HFFc6 (cell line): ENCODE data around the gene ARHGEF40. TPM values are rescaled to one million over a fixed set of nuclear protein-coding genes. Genes with fewer than 3 reads are reported as not detected.
"Not testable (repeated sequence)": the region's sequence is repeated elsewhere in the genome, so short reads cannot be mapped to it uniquely, and the experiment has no call there.

Experiments
- DNase-seq: peaks from one replicate; pipeline ENCODE4 v3.0.0-alpha.2; 2018
- H3K27ac Mint-ChIP-seq: 2 replicates; pipeline ENCODE4 v1.8.0; 2020; ENCODE audit warnings: mild to moderate bottlenecking, mixed read lengths
- H3K27me3 Mint-ChIP-seq: 2 replicates; pipeline ENCODE4 v1.8.0; 2021; ENCODE audit warnings: mild to moderate bottlenecking, moderate library complexity, mixed read lengths; ENCODE audit not compliant: insufficient read depth
- H3K36me3 Mint-ChIP-seq: 2 replicates; pipeline ENCODE4 v1.8.0; 2021; ENCODE audit warnings: low read depth, mixed read lengths
- H3K4me1 Mint-ChIP-seq: 2 replicates; pipeline ENCODE4 v1.8.0; 2020; ENCODE audit warnings: low read depth, mixed read lengths
- H3K4me3 Mint-ChIP-seq: 2 replicates; pipeline ENCODE4 v1.8.0; 2020; ENCODE audit warnings: mild to moderate bottlenecking, moderate library complexity, mixed read lengths
- H3K9me3 Mint-ChIP-seq: 2 replicates; pipeline ENCODE4 v1.8.0; 2020; ENCODE audit warnings: mild to moderate bottlenecking, mixed read lengths
- total RNA-seq, 6 experiments: library from RNA; stranded (reverse); fragmentation: NEBNext Ultra II Directional; extraction: Animal tissue kit (Norgen Biotek cat#: 25700); gene quantifications; 2 replicates in 1 of 6; 3 replicates in 5 of 6; pipeline ENCODE4 v1.2.3, GENCODE V29; 2021
- TF ChIP-seq, protein P1 (sequence below): fragments of 200-600 bp; sonication (generic); IDR thresholded peaks from 2 replicates; pipeline ENCODE4 v1.5.0; 2021; ENCODE audit warnings: antibody characterized with exemption, mild to moderate bottlenecking

The ARHGEF40 gene
- total RNA-seq, 6 experiments from 2014 or later, result 30.4 to 43.0 (median 40.8) TPM

DNA sequence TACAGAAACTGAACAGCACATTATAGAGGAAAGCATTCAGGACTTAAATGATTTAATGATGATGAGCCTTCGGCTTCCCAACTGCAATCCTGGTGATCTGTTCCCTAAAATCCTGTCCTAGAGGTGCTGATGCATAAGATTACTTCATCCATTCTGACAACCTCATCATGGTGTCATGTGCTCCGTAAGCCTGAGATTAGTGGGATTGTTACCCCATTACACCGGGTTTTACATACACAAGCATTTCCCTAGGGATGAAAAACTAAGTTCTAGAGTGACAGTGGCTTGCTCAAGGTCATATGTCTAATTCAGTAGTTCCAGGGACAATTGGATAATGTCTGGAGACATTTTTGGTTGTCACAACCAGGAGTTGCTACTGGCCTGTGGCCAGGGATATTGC, 32.9 kb upstream of the ARHGEF40 start:
- Mint-ChIP-seq H3K4me3 (no peak overlapping the region), H3K27ac (no peak overlapping the region), H3K9me3 (no peaks in the 10 kb centered on the region), H3K27me3 (peaks cover 36% of the 10 kb centered on the region), H3K36me3 (no peaks in the 10 kb centered on the region), H3K4me1 (peaks cover 33% of the 10 kb centered on the region)
- DNase-seq, result no peak
- TF ChIP-seq, protein P1, sequence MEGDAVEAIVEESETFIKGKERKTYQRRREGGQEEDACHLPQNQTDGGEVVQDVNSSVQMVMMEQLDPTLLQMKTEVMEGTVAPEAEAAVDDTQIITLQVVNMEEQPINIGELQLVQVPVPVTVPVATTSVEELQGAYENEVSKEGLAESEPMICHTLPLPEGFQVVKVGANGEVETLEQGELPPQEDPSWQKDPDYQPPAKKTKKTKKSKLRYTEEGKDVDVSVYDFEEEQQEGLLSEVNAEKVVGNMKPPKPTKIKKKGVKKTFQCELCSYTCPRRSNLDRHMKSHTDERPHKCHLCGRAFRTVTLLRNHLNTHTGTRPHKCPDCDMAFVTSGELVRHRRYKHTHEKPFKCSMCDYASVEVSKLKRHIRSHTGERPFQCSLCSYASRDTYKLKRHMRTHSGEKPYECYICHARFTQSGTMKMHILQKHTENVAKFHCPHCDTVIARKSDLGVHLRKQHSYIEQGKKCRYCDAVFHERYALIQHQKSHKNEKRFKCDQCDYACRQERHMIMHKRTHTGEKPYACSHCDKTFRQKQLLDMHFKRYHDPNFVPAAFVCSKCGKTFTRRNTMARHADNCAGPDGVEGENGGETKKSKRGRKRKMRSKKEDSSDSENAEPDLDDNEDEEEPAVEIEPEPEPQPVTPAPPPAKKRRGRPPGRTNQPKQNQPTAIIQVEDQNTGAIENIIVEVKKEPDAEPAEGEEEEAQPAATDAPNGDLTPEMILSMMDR, result no peak

- Mint-ChIP-seq H3K9me3 (no peaks in the 10 kb centered on the region), H3K36me3 (no peaks in the 10 kb centered on the region), H3K27me3 (peaks cover 39% of the 10 kb centered on the region), H3K4me3 (no peak overlapping the region), H3K4me1 (peaks cover 48% of the 10 kb centered on the region), H3K27ac (no peak overlapping the region)
- DNase-seq, result no peak
- TF ChIP-seq, protein P1, result no peak
Measured at GRCh38 chr14:21038441-21039422, 31.4 kb upstream of the ARHGEF40 start.

DNA sequence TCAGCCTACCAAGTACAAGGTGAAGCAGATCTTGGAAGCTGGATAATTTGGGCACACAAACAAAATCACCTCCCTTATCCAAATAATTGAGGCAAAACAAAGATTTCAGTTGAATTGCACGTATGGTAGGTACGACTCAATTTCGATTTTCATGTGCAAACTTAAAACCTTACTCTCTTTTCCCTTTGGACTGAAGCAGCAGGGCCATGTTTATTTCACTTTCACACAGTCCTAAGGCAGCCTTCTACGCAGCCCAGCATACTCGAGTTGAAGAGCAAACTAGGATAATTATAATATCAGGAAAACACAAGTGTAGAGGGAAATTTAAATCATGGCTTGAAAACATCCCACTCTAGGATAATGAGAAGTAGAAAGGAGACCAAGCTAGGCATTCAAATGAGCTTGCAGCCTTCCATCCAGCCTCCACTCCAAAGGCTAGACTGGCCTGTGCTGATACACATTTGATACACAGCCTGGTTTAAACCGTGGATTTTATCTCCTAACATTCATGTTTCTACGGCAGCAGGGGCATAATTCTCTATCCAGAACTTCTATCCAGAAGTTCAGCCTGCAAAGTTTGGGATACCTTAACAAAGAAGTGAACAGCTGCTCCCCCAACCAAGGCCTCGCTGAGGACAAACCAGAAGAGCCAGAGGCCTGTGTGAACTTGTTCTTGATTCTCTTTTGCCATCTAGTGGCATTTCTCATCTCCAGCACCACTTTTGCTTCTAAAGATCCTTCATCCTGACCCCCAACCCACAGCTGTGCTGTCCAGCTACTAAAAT, 30.3 kb upstream of the ARHGEF40 start:
- peak; percentile 63 for DNase-seq
- no peak overlapping the region for H3K4me3 Mint-ChIP-seq

DNA sequence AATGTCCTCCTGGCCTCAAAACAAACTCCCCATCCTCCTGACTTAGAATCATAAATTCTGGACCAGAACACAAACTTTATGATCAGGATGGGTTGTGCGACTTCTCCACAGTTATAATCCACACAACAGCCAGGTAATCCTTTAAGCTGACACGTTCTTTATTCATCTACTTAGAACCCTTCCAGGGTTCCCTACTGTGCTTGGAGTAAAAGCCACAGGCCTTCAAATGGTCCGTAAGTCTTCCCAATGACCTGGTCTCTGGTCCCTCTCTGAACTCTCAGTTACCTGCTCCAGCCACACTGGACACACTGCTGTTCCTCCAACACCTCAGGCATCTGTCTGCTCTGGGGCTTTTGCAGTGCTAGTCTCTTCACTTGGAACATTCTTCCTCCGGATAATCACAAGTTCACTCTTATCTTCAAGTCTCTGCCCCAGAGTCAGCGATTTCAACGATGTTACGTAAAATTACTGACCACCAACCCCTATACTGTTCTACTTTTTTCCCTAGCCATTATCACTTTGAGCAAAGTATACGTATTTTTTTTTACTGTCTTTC, 29.7 kb upstream of the ARHGEF40 start:
- H3K27ac Mint-ChIP-seq, result no peak overlapping the region
- H3K27me3 Mint-ChIP-seq, result peaks cover 35% of the 10 kb centered on the region
- H3K36me3 Mint-ChIP-seq, result no peaks in the 10 kb centered on the region
- no peaks in the 10 kb centered on the region for H3K9me3 Mint-ChIP-seq
- no peak for DNase-seq
- H3K4me3 Mint-ChIP-seq, result no peak overlapping the region
- TF ChIP-seq, protein P1, result no peak; the same call in 1 of the 2 replicates
- peaks cover 54% of the 10 kb centered on the region for H3K4me1 Mint-ChIP-seq

More for the DNA sequence above, 30.3 kb upstream of the ARHGEF40 start:
- no peak overlapping the region for H3K27ac Mint-ChIP-seq
- no peaks in the 10 kb centered on the region for H3K36me3 Mint-ChIP-seq
- H3K4me1 Mint-ChIP-seq, result peaks cover 54% of the 10 kb centered on the region
- H3K27me3 Mint-ChIP-seq, result peaks cover 38% of the 10 kb centered on the region
- TF ChIP-seq, protein P1, result peak; percentile 69
- no peaks in the 10 kb centered on the region for H3K9me3 Mint-ChIP-seq

DNA sequence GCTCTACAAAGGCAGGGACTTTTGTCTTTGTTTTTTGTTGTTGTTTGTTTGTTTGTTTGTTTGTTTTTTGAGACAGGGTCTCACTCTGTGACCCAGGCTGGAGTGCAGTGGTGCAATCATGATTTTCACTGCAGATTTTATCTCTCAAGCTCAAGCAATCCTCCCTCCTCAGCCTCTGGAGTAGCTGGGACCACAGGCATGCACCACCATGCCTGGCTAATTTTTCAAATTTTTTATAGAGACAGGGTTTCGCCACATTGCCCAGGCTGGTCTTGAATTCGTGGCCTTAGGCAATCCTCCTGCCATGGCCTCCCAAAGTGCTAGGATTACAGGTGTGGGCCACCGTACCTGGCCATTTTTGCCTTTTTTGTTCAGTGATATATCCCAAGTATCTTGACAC, 29.2 kb upstream of the ARHGEF40 start:
- H3K4me3 Mint-ChIP-seq, H3K9me3 Mint-ChIP-seq, H3K27ac Mint-ChIP-seq, H3K36me3 Mint-ChIP-seq, DNase-seq: not testable (repeated sequence)
- Mint-ChIP-seq H3K27me3 (peaks cover 30% of the 10 kb centered on the region), H3K4me1 (peaks cover 54% of the 10 kb centered on the region)
